Measurements from ENCODE around the gene DPP9.

DPP9 gene

GRCh38 chr19:4638317-4638716 lies 85.3 kb downstream of the DPP9 start:
- Histone ChIP-seq H3K79me2 (ENCODE audit: low read length) (peaks cover 25% of the 10 kb centered on the region), H3K9me3 (ENCODE audit: insufficient read depth, low read length) (no peaks in the 10 kb centered on the region), H4K20me1 (ENCODE audit: insufficient read depth, low read length) (no peaks in the 10 kb centered on the region), H3K27me3 (ENCODE audit: low read depth, low read length) (peaks cover 4% of the 10 kb centered on the region; the same call in 1 of the 2 replicates), H3K4me2 (ENCODE audit: low read length) (peak overlapping the region; percentile 59), H3K4me3 (ENCODE audit: low read length) (peak overlapping the region; percentile 41), H3K9ac (ENCODE audit: low read length) (peak overlapping the region; percentile 71), H3K27ac (ENCODE audit: low read length) (peak overlapping the region; percentile 81), H2AFZ (ENCODE audit: low read depth, low read length) (no peak overlapping the region), H3K36me3 (replicated peaks; ENCODE audit: low read depth, low read length) (peaks cover 1% of the 10 kb centered on the region), H3K4me1 (ENCODE audit: low read length) (peaks cover 33% of the 10 kb centered on the region)
- TF ChIP-seq EZH2phosphoT487 (IDR thresholded peaks at IDR 0.05; ENCODE audit: low read depth) (no peak), CTCF (IDR thresholded peaks at IDR 0.05; ENCODE audit: low read depth, low read length) (no peak)

- no peak for TF ChIP-seq CTCF (IDR thresholded peaks at IDR 0.05; ENCODE audit: low read depth, low read length)
- TF ChIP-seq EZH2phosphoT487 (IDR thresholded peaks at IDR 0.05; ENCODE audit: low read depth), result no peak
- Histone ChIP-seq H3K36me3 (replicated peaks; ENCODE audit: low read depth, low read length) (no peaks in the 10 kb centered on the region), H3K4me3 (ENCODE audit: low read length) (peak overlapping the region; percentile 92), H4K20me1 (ENCODE audit: insufficient read depth, low read length) (no peaks in the 10 kb centered on the region), H2AFZ (ENCODE audit: low read depth, low read length) (peak overlapping the region; percentile 97), H3K79me2 (ENCODE audit: low read length) (peaks cover 24% of the 10 kb centered on the region), H3K27me3 (ENCODE audit: low read depth, low read length) (peaks cover 4% of the 10 kb centered on the region; the same call in 1 of the 2 replicates), H3K27ac (ENCODE audit: low read length) (no peak overlapping the region), H3K9me3 (ENCODE audit: insufficient read depth, low read length) (no peaks in the 10 kb centered on the region), H3K4me2 (ENCODE audit: low read length) (peak overlapping the region; percentile 89), H3K9ac (ENCODE audit: low read length) (peak overlapping the region; percentile 84), H3K4me1 (ENCODE audit: low read length) (peaks cover 30% of the 10 kb centered on the region)
These were observed 86.9 kb downstream of the DPP9 start for GRCh38 chr19:4636761-4637160.

- no peak overlapping the region for H3K27ac ChIP-seq (ENCODE audit: low read length)
- H3K4me1 ChIP-seq (ENCODE audit: low read length), result peaks cover 30% of the 10 kb centered on the region
- H3K36me3 ChIP-seq (replicated peaks; ENCODE audit: low read depth, low read length), result no peaks in the 10 kb centered on the region
- H3K9ac ChIP-seq (ENCODE audit: low read length), result peak overlapping the region; percentile 84
- H3K79me2 ChIP-seq (ENCODE audit: low read length), result peaks cover 19% of the 10 kb centered on the region
- peak; percentile 91 for TF ChIP-seq CTCF (IDR thresholded peaks at IDR 0.05; ENCODE audit: low read depth, low read length)
- no peak for TF ChIP-seq EZH2phosphoT487 (IDR thresholded peaks at IDR 0.05; ENCODE audit: low read depth)
- H3K9me3 ChIP-seq (ENCODE audit: insufficient read depth, low read length), result no peaks in the 10 kb centered on the region
- H2AFZ ChIP-seq (ENCODE audit: low read depth, low read length), result peak overlapping the region; percentile 99
- H3K27me3 ChIP-seq (ENCODE audit: low read depth, low read length), result peaks cover 4% of the 10 kb centered on the region; the same call in 1 of the 2 replicates
- H3K4me2 ChIP-seq (ENCODE audit: low read length), result peak overlapping the region; percentile 89
- no peaks in the 10 kb centered on the region for H4K20me1 ChIP-seq (ENCODE audit: insufficient read depth, low read length)
- peak overlapping the region; percentile 92 for H3K4me3 ChIP-seq (ENCODE audit: low read length)
These were observed 87.4 kb downstream of the DPP9 start for GRCh38 chr19:4636151-4636717.

GRCh38 chr19:4635754-4636116 lies 87.9 kb downstream of the DPP9 start:
- H4K20me1 ChIP-seq (ENCODE audit: insufficient read depth, low read length), result no peaks in the 10 kb centered on the region
- no peak overlapping the region for H3K27ac ChIP-seq (ENCODE audit: low read length)
- H2AFZ ChIP-seq (ENCODE audit: low read depth, low read length), result peak overlapping the region; percentile 99
- no peak for TF ChIP-seq CTCF (IDR thresholded peaks at IDR 0.05; ENCODE audit: low read depth, low read length)
- TF ChIP-seq EZH2phosphoT487 (IDR thresholded peaks at IDR 0.05; ENCODE audit: low read depth), result no peak
- H3K9ac ChIP-seq (ENCODE audit: low read length), result peak overlapping the region; percentile 84
- peak overlapping the region; percentile 89 for H3K4me2 ChIP-seq (ENCODE audit: low read length)
- no peaks in the 10 kb centered on the region for H3K36me3 ChIP-seq (replicated peaks; ENCODE audit: low read depth, low read length)
- peak overlapping the region; percentile 92 for H3K4me3 ChIP-seq (ENCODE audit: low read length)
- peaks cover 30% of the 10 kb centered on the region for H3K4me1 ChIP-seq (ENCODE audit: low read length)
- H3K27me3 ChIP-seq (ENCODE audit: low read depth, low read length), result peaks cover 4% of the 10 kb centered on the region; the same call in 1 of the 2 replicates
- peaks cover 14% of the 10 kb centered on the region for H3K79me2 ChIP-seq (ENCODE audit: low read length)
- H3K9me3 ChIP-seq (ENCODE audit: insufficient read depth, low read length), result no peaks in the 10 kb centered on the region
